ENCODE measurements around the gene DMD.

Gene DMD

DNA sequence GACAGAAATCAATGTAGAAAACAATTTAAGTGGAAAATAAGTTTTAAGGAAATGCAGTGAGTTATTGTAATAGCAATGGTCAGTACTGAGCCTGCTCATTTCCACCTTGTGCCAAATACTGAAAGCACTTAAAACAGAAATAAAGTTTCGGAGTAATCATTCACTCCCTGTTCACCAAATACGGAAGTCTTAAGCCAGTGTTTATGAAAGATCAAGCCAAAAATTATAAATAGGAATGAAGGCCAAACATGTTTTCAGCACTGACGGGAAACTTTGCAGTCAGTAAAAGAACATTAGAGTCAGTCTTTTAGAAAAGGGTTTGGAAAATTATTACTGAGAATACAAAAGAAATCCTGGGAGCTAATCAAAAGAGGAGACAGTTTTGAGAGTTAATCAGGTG is 178.6 kb downstream of the DMD start:
- Mint-ChIP-seq H3K36me3 (ENCODE audit: low read depth) (no peaks in the 10 kb centered on the region), H3K27ac (no peak overlapping the region), H3K4me3 (no peak overlapping the region), H3K27me3 (no peaks in the 10 kb centered on the region), H3K9me3 (no peaks in the 10 kb centered on the region), H3K4me1 (ENCODE audit: low read depth) (no peaks in the 10 kb centered on the region)

DNA sequence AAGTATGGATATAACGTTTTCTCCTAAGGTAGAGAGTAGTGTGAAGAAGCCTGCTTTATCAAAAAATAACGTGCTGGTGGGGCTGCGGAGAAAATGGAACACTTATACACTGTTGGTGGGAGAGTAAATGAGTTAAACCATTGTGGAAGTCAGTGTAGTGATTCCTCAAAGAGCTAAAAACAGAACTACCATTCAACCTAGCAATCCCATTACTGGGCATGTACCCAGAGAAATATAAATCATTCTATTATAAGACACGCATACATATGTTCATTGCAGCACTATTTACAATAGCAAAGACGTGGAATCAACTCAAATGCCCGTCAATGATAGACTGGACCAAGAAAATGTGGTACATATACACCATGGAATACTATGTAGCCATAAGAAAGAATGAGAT is 196.4 kb downstream of the DMD start:
- H3K27ac Mint-ChIP-seq = no peak overlapping the region
- no peaks in the 10 kb centered on the region for H3K4me1 Mint-ChIP-seq (ENCODE audit: low read depth)
- H3K4me3 Mint-ChIP-seq = no peak overlapping the region
- H3K9me3 Mint-ChIP-seq = peaks cover 4% of the 10 kb centered on the region
- H3K27me3 Mint-ChIP-seq = no peaks in the 10 kb centered on the region
- H3K36me3 Mint-ChIP-seq (ENCODE audit: low read depth) = no peaks in the 10 kb centered on the region

DNA sequence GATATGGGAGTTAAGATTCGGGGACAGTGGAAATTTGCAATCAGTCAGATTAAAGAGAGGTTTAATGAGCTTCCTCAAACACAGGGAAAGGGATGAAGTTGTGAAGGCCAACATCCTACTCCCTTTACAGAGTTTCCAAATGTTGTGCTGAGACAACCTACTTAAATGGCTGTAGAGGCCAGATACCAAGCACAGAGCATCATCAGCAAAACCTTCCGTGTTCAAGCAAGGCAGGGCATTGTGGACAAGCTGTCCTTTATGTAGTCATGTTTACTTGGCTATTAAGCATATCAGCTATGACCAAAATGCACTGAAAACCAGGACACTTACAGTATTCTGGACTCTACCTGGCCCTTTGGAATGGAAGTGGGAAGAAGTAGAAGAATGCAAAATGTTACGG is 197.3 kb downstream of the DMD start:
- Mint-ChIP-seq H3K27ac (no peak overlapping the region), H3K27me3 (no peaks in the 10 kb centered on the region), H3K4me3 (no peak overlapping the region), H3K9me3 (peaks cover 4% of the 10 kb centered on the region), H3K36me3 (ENCODE audit: low read depth) (no peaks in the 10 kb centered on the region), H3K4me1 (ENCODE audit: low read depth) (no peaks in the 10 kb centered on the region)

DNA sequence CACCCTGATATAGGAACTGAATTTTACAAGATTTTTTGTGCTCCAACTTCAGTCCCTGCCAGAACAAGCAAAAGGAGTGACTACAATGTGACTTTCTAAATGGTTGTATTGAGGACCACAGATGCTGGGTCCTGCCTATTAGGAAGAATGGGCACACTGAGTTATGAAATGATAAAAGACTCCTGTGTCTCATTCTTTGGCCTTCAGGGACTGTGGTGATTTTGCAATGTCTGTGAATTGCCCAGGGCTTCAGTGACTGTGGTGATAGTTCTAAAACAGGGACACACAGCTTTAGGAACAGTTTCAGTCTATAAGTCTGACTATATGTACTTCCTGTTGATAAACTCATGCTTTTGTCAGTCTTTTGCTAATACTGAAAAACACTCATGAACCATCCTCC is 210.2 kb downstream of the DMD start:
- H3K4me3 Mint-ChIP-seq = no peak overlapping the region
- H3K9me3 Mint-ChIP-seq = no peaks in the 10 kb centered on the region
- no peaks in the 10 kb centered on the region for H3K4me1 Mint-ChIP-seq (ENCODE audit: low read depth)
- H3K36me3 Mint-ChIP-seq (ENCODE audit: low read depth) = no peaks in the 10 kb centered on the region
- H3K27me3 Mint-ChIP-seq = no peaks in the 10 kb centered on the region
- H3K27ac Mint-ChIP-seq = no peak overlapping the region

DNA sequence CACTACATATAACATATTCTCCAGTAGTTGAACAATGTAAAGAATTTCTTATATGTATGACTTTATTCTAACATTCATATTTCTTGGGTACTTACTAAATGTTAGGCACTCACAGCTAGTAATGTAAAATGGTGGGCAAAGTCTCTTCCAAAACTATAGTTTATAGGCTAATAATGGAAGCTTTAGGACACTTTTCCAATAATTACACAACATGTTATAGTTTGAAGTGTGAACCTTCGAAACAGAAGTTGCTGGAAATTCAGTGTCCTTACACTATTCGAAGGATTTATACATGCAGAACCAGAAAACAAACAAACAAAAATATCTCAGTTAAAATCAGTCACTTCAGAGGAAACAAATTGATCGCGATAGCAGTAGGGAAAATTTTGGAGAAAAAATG is 212.6 kb downstream of the DMD start:
- no peaks in the 10 kb centered on the region for H3K27me3 Mint-ChIP-seq
- H3K27ac Mint-ChIP-seq = no peak overlapping the region
- H3K9me3 Mint-ChIP-seq = no peaks in the 10 kb centered on the region
- no peaks in the 10 kb centered on the region for H3K36me3 Mint-ChIP-seq (ENCODE audit: low read depth)
- H3K4me1 Mint-ChIP-seq (ENCODE audit: low read depth) = no peaks in the 10 kb centered on the region
- no peak overlapping the region for H3K4me3 Mint-ChIP-seq

DNA sequence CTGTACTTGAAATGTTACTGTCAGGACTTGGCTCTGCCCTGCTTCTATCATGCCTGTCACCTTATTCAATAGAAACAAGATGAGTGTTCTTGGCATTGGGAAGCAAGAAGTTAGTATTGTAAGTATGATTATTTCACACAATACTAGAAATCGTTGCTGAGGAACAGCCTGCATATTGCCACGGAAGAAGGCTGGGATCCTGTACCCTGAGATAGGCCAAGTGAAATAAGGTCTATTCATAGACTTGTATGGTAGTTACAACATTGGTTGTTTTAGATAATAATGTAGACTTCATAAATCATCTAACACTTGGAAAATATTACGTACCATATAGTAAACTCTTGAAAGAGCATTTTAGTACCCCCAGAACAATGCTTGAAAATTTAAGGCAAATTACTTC is 215.9 kb downstream of the DMD start:
- Mint-ChIP-seq H3K9me3 (no peaks in the 10 kb centered on the region), H3K27ac (no peak overlapping the region)

DNA sequence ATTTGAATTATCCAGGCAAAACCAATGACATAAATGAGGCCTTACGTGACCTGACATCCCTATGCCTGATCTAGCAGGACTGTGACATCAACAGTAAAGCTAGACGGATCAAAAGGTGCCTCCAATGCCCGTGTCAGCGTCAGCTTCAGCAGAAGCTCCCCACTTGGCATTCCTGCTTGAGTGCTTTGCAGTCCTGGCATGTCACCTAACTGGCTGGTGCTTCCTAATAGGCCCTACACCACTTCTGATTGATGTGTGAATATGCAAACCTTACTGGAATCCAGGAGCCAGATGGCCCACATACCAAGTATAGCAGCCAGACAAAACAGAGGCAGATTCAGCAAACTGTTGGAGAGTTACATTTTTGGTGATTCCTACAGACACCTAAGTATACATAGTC is 224.2 kb downstream of the DMD start:
- H3K27ac Mint-ChIP-seq = no peak overlapping the region
- no peaks in the 10 kb centered on the region for H3K9me3 Mint-ChIP-seq
- no peak overlapping the region for H3K4me3 Mint-ChIP-seq
- no peaks in the 10 kb centered on the region for H3K4me1 Mint-ChIP-seq (ENCODE audit: low read depth)
- H3K36me3 Mint-ChIP-seq (ENCODE audit: low read depth) = no peaks in the 10 kb centered on the region
- no peaks in the 10 kb centered on the region for H3K27me3 Mint-ChIP-seq

More for the DNA sequence above, 215.9 kb downstream of the DMD start:
- Mint-ChIP-seq H3K4me1 (ENCODE audit: low read depth) (no peaks in the 10 kb centered on the region), H3K27me3 (no peaks in the 10 kb centered on the region), H3K4me3 (no peak overlapping the region), H3K36me3 (ENCODE audit: low read depth) (no peaks in the 10 kb centered on the region)

DNA sequence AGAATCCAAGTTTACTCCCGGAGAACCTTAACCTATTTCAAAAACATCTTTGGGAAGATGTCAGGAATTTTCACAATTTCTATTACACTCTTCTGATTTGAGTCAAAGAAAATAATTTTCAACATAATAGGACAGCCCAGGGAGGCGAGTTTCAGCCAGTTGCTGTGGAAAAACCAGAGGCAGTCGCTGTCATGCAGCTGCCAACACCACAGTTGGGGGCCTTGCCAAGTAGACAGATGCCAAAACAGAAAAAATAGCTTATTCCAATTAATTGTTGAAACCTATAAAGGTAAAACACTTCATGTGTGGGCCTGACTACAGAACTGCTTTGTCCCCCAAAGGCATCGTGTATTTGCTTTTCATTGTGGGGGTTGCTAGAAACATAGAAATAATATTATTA is 225.8 kb downstream of the DMD start:
- Mint-ChIP-seq H3K36me3 (ENCODE audit: low read depth) (no peaks in the 10 kb centered on the region), H3K4me3 (no peak overlapping the region), H3K27ac (no peak overlapping the region), H3K4me1 (ENCODE audit: low read depth) (no peaks in the 10 kb centered on the region), H3K9me3 (no peaks in the 10 kb centered on the region), H3K27me3 (no peaks in the 10 kb centered on the region)

DNA sequence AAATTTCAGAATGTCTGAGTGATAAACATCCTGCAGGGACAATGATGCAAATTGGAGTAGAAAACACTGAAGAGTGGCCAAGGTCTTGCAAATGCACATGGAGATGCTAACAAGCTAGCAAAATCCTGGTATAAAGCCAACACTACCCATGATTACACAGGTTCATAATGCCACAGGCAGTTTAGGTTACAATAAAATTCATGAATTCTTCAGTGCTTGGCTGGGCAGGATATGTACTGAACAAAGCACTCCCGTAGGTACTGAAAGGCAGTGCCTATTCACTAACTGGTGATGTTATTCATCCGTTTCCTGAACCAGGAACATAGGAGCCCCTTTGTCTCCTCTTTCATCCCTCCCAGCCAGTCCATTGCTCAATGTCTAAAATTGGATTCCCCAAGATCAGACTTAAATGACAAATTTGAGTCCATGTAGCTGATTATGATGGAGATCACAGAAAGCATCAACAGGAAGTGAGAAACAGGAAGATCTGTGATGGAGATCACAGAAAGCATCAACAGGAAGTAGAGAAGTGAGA is 244.5 kb downstream of the DMD start:
- no peaks in the 10 kb centered on the region for H3K27me3 Mint-ChIP-seq
- no peak overlapping the region for H3K27ac Mint-ChIP-seq
- no peaks in the 10 kb centered on the region for H3K4me1 Mint-ChIP-seq (ENCODE audit: low read depth)
- H3K36me3 Mint-ChIP-seq (ENCODE audit: low read depth) = no peaks in the 10 kb centered on the region
- no peak overlapping the region for H3K4me3 Mint-ChIP-seq
- H3K9me3 Mint-ChIP-seq = no peaks in the 10 kb centered on the region

DNA sequence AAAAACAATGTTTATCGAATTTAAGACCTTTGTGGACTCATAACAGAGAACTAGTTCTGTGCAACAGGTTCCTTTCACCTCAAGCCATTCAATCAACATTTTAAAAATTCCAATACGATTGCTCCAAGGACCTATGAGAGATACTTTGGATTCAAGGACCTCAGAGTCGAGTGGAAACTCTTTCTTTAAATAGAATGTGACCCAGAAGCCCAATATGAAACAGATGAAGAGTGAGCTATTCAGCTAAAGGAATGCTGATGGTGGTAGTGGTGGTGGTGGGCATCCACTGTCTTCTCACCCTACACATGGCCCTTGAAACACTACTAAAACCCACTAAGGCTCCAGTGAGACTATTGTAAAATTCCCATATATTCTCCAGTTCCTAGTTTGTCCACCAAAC is 257.2 kb downstream of the DMD start:
- no peaks in the 10 kb centered on the region for H3K4me1 Mint-ChIP-seq (ENCODE audit: low read depth)
- H3K36me3 Mint-ChIP-seq (ENCODE audit: low read depth) = no peaks in the 10 kb centered on the region
- H3K4me3 Mint-ChIP-seq = no peak overlapping the region
- no peak overlapping the region for H3K27ac Mint-ChIP-seq
- H3K9me3 Mint-ChIP-seq = no peaks in the 10 kb centered on the region
- no peaks in the 10 kb centered on the region for H3K27me3 Mint-ChIP-seq

DNA sequence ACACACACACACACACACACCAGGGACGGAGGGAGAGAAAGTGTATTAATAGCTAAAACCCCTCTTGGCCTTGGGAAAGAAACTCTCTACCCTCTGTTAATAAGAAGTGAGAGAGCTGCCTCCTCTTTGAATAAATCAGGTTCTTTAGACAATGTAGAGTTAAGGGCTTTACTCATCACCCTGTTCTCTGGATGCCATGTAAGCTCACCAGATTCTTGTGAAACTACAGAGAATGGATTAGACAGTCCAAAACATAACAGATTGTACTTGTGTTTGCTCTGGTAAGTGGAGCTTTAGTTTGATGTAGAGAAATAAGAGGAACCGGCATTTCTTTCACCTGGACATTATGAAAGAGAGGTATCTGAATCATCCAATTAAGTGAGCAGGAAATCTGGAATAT is 263.2 kb downstream of the DMD start:
- H3K36me3 Mint-ChIP-seq (ENCODE audit: low read depth) = no peaks in the 10 kb centered on the region
- no peaks in the 10 kb centered on the region for H3K9me3 Mint-ChIP-seq
- no peak overlapping the region for H3K27ac Mint-ChIP-seq
- H3K4me3 Mint-ChIP-seq = no peak overlapping the region
- no peaks in the 10 kb centered on the region for H3K27me3 Mint-ChIP-seq
- no peaks in the 10 kb centered on the region for H3K4me1 Mint-ChIP-seq (ENCODE audit: low read depth)

DNA sequence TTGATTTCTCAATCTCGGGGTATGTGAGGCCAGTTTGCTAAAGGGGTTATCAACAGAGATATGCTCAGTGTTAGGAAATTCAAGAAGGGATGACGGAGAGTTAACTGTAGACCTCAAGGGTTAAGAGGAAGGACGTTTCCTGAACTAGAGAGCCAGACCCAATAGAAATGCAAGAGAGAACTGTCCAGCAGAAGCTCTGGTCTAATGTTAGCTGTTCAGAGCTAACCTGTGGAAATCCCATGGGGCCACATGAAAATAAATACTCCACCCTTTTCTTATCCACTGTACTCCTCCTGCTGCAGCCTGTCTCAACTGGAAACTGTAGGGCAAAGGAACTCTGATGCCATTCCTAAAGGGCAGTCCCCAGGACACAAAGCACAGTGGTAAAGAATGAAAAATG is 274.3 kb downstream of the DMD start:
- Mint-ChIP-seq H3K36me3 (ENCODE audit: low read depth) (no peaks in the 10 kb centered on the region), H3K27me3 (no peaks in the 10 kb centered on the region), H3K4me3 (no peak overlapping the region), H3K4me1 (ENCODE audit: low read depth) (no peaks in the 10 kb centered on the region), H3K9me3 (no peaks in the 10 kb centered on the region), H3K27ac (no peak overlapping the region)

DNA sequence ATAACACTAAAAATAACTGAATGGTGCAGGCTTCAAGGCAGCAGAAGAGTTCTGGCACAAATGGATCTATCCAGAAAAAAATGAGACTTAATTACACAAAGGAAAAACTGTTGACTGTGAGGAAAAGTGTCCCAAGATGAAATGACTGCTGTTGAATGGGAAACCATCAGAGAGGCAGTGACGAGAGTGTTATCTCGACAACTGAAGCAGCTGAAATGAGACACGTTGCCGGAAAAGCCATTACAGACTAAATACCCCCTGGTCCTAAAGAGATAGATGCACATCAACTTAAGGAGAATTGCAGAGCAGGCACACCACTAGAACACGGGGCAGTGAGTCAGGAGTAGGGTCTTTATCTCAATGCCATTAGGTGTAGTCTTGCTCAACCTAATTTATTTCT is 277.8 kb downstream of the DMD start:
- no peak overlapping the region for H3K27ac Mint-ChIP-seq
- H3K4me1 Mint-ChIP-seq (ENCODE audit: low read depth) = no peaks in the 10 kb centered on the region
- no peaks in the 10 kb centered on the region for H3K27me3 Mint-ChIP-seq
- H3K36me3 Mint-ChIP-seq (ENCODE audit: low read depth) = no peaks in the 10 kb centered on the region
- no peak overlapping the region for H3K4me3 Mint-ChIP-seq
- no peaks in the 10 kb centered on the region for H3K9me3 Mint-ChIP-seq

DNA sequence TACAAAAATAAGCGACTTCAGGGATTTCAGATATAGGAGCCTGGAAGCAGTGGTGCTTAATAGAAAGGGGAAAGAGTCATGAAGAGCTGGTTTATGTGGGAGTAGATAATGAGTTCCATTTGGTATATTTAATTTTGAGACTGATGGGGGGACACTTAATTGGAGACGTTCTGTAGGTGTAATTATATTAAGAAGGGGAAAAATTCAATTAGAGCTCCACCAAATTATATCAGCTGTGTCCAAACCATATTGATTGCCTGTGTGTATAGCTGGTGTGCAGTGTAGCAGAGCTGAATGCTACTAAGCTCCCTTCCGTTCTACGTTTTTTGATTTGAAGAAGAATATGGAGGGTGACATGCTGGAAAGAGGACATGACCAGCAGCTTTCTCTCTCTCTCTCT is 282.3 kb downstream of the DMD start:
- Mint-ChIP-seq H3K9me3 (no peaks in the 10 kb centered on the region), H3K4me1 (ENCODE audit: low read depth) (no peaks in the 10 kb centered on the region), H3K27me3 (no peaks in the 10 kb centered on the region), H3K36me3 (ENCODE audit: low read depth) (no peaks in the 10 kb centered on the region), H3K4me3 (no peak overlapping the region), H3K27ac (no peak overlapping the region)

DNA sequence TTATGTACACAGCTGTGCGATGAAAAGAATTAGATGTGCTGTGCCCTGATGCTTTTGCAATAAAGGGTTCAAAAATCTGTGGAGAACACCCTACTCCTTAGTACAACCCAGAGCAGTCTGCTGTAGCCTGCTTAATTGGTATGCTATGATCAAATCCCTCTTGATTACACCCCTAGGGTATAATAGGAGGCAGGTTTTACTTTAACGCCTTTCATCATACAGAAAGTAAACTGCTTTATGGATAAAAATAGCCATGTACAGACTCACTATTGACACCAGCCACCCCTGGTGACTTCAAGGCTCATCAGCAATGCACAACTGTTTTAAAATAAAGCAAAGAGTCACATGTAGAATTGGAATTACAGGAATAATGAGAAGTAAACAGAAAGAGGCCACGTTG is 315.3 kb downstream of the DMD start:
- Mint-ChIP-seq H3K4me3 (no peak overlapping the region), H3K27ac (no peak overlapping the region), H3K36me3 (ENCODE audit: low read depth) (no peaks in the 10 kb centered on the region), H3K9me3 (no peaks in the 10 kb centered on the region), H3K27me3 (no peaks in the 10 kb centered on the region), H3K4me1 (ENCODE audit: low read depth) (no peaks in the 10 kb centered on the region)

DNA sequence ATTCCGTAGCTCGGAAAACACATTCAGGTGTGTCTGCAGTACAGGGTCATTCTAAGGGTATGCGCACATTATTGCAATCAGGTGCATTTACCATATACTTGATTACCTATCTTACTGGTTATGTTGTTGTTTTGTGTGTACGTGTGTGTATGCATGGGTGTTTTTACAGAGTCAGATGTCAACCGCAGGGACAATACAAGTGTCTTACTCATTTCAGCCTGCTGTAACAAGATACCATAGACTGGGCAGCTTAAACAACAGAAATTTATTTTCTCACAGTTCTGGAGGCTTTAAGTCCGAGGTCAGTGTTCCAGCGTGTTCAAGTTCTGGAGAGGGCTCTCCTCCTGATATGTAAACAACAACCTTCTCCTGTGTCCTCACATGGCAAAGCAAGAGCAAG is 316.7 kb downstream of the DMD start:
- H3K36me3 Mint-ChIP-seq (ENCODE audit: low read depth) = no peaks in the 10 kb centered on the region
- H3K27ac Mint-ChIP-seq = no peak overlapping the region
- H3K9me3 Mint-ChIP-seq = no peaks in the 10 kb centered on the region
- no peak overlapping the region for H3K4me3 Mint-ChIP-seq
- no peaks in the 10 kb centered on the region for H3K4me1 Mint-ChIP-seq (ENCODE audit: low read depth)
- no peaks in the 10 kb centered on the region for H3K27me3 Mint-ChIP-seq

DNA sequence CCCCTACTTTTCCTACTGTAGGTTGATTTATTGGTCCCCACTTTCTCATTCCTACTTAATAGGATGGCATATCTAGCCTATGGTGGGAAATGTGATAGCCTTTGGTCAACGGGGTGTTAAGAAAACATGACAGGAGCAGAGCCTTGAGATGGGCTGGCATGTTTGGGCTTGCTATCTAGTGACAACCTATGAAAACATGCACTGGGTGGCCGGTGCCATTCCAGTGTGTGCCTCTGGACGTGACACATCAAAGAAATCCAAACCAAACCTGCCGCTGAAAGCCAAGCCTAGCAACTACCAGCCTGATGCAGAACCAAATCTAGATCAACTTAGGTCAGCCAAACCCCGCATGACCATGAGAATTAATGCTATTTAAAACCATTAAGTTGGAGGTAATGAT is 317.6 kb downstream of the DMD start:
- Mint-ChIP-seq H3K4me3 (no peak overlapping the region), H3K27me3 (no peaks in the 10 kb centered on the region)

More for the DNA sequence above, 317.6 kb downstream of the DMD start:
- Mint-ChIP-seq H3K9me3 (no peaks in the 10 kb centered on the region), H3K27ac (no peak overlapping the region), H3K4me1 (ENCODE audit: low read depth) (no peaks in the 10 kb centered on the region), H3K36me3 (ENCODE audit: low read depth) (no peaks in the 10 kb centered on the region)
